A549 (cell line): ENCODE data around the gene ZNF22. TPM values are rescaled to one million over a fixed set of nuclear protein-coding genes. Genes with fewer than 3 reads are reported as not detected.

Experiments
- ATAC-seq, 2 experiments: fragments of 200-7000 bp in 1 of 2; fragments of >200 bp in 1 of 2; cut with Nextera tagmentation in 1 of 2; cut with Tn5 transposase in 1 of 2; 3 replicates each; pipeline versions ENCODE4 v1.8.0 to v1.9.1; 2018 to 2020; ENCODE audit warnings: mild to moderate bottlenecking in 1 of 2, moderate library complexity in 1 of 2
- CTCF ChIA-PET: fragments of 300-600 bp; sonication (Branson Sonifier 250); formaldehyde crosslinking; extraction: SDS; loops from one replicate; lab custom pipeline; 2021; ENCODE audit warnings: antibody characterized with exemption, inconsistent platforms; lab: Yijun Ruan, JAX
- POLR2A ChIA-PET: fragments of 350-600 bp; formaldehyde crosslinking; extraction: SDS; loops from one replicate; lab custom pipeline; 2021; ENCODE audit warnings: antibody characterized with exemption, inconsistent platforms; lab: Yijun Ruan, JAX
- DNase-seq, 2 experiments: peaks; one replicate each; pipeline versions ENCODE4 v3.0.0 to v3.0.0-alpha.2; 2011 to 2016; ENCODE audit warnings: low read depth in 1 of 2, low spot score in 1 of 2
- FAIRE-seq: peaks from 2 replicates; lab custom pipeline; 2011; peaks lifted over from hg19 to GRCh38; lab: Jason Lieb, UNC
- H3K27ac ChIP-seq, 2 experiments: fragments of >200 bp; sonication (Bioruptor Twin); formaldehyde crosslinking; 3 replicates each; pipeline ENCODE4 v1.5.1; 2016 to 2017
- H3K4me1 ChIP-seq: fragments of >200 bp; sonication (Bioruptor Twin); formaldehyde crosslinking; 3 replicates; pipeline ENCODE4 v1.6.1; 2016
- H3K4me2 ChIP-seq: fragments of >200 bp; sonication (Bioruptor Twin); formaldehyde crosslinking; 3 replicates; pipeline ENCODE4 v1.6.1; 2016
- H3K4me3 ChIP-seq: fragments of >200 bp; sonication (Bioruptor Twin); formaldehyde crosslinking; 3 replicates; pipeline ENCODE4 v1.5.1; 2016
- H3K9me3 ChIP-seq: fragments of >200 bp; sonication (Bioruptor Twin); formaldehyde crosslinking; 3 replicates; pipeline ENCODE4 v1.6.1; 2016
- BCL3 ChIP-seq: fragments of >200 bp; sonication (Bioruptor Twin); formaldehyde crosslinking; IDR thresholded peaks from 3 replicates; pipeline ENCODE4 v1.6.1; 2016
- E2F6 ChIP-seq: IDR thresholded peaks from 2 replicates; pipeline ENCODE4 v1.6.1; 2012; ENCODE audit warnings: low read depth, borderline replicate concordance
- HMGXB4 ChIP-seq: fragments of 250-450 bp; sonication (Bioruptor Pico); IDR thresholded peaks from 2 replicates; pipeline ENCODE4 v1.5.0; 2021; ENCODE audit warnings: mild to moderate bottlenecking, moderate library complexity, borderline replicate concordance
- HOXB13 ChIP-seq: fragments of 250-450 bp; sonication (Bioruptor Pico); IDR thresholded peaks from 2 replicates; pipeline ENCODE4 v1.5.0; 2020; ENCODE audit warnings: low read depth, mild to moderate bottlenecking, moderate library complexity
- JUN ChIP-seq, 2 experiments: fragments of >200 bp; sonication (Bioruptor Twin); formaldehyde crosslinking; IDR thresholded peaks; 2 replicates in 1 of 2; 3 replicates in 1 of 2; pipeline ENCODE4 v1.6.1; 2016 to 2017
- MAX ChIP-seq: IDR thresholded peaks from 2 replicates; pipeline ENCODE4 v1.6.1; 2012
- PBX3 ChIP-seq: IDR thresholded peaks from 2 replicates; pipeline ENCODE4 v1.6.1; 2012
- PHF8 ChIP-seq: fragments of 200-600 bp; sonication (generic); IDR thresholded peaks from 2 replicates; pipeline ENCODE4 v1.6.1; 2016; ENCODE audit warnings: low read depth, mild to moderate bottlenecking, antibody characterized with exemption, moderate library complexity, borderline replicate concordance
- POLR2A ChIP-seq: IDR thresholded peaks from 2 replicates; pipeline ENCODE4 v1.6.1; 2012; ENCODE audit warnings: mild to moderate bottlenecking, low read length
- RAD21 ChIP-seq, 2 experiments: fragments of >200 bp in 1 of 2; sonication (Bioruptor Twin) in 1 of 2; formaldehyde crosslinking in 1 of 2; IDR thresholded peaks in 1 of 2; conservative IDR thresholded peaks in 1 of 2; 2 replicates in 1 of 2; 3 replicates in 1 of 2; pipeline ENCODE4 v1.6.1; 2012 to 2018; ENCODE audit warnings: inconsistent platforms in 1 of 2
- RFX5 ChIP-seq: fragments of 450-650 bp; IDR thresholded peaks from 2 replicates; pipeline ENCODE4 v1.7.1; 2014; ENCODE audit warnings: antibody characterized with exemption, mild to moderate bottlenecking, moderate library complexity
- ZSCAN20 ChIP-seq: fragments of 250-450 bp; sonication (Bioruptor Pico); IDR thresholded peaks from 2 replicates; pipeline ENCODE4 v1.8.0; 2022; ENCODE audit warnings: mild to moderate bottlenecking, moderate library complexity
- WGBS: methylation state at CpG from one replicate; pipeline ENCODE4 v1.1.6; 2017; ENCODE audit errors: missing lambda C conversion rate; 5-methylcytosine and 5-hydroxymethylcytosine counted together
- polyA plus RNA-seq, 4 experiments: library from polyadenylated mRNA; depleted of rRNA in 3 of 4; stranded (reverse); fragments of >200 nt; fragmentation: RNase III in 1 of 4; extraction: RNeasy Plus Mini Kit Qiagen cat#74134 plus additional on column Dnase treatment in 1 of 4; gene quantifications; 2 replicates in 3 of 4; 3 replicates in 1 of 4; pipeline ENCODE4 v1.2.3, GENCODE V29; 2011 to 2017

Gene ZNF22
- polyA plus RNA-seq, 2 of the 4 experiments (the other 2 are of a cell fraction), result 8.5 to 13.0 TPM

GRCh38 chr10:44958898-44959246 is 41.9 kb upstream of the ZNF22 start:
- ATAC-seq (no peak), DNase-seq (no peak), FAIRE-seq (no peak)
- no peak for TF ChIP-seq PBX3
- TF ChIP-seq RFX5, result no peak
- no peak for TF ChIP-seq ZSCAN20 (CRISPR knock-in tag)
- no peak for TF ChIP-seq HMGXB4 (CRISPR knock-in tag)
- TF ChIP-seq HOXB13 (CRISPR knock-in tag), result no peak
- Histone ChIP-seq H3K4me3 (peak overlapping the region; percentile 53), H3K9me3 (no peaks in the 10 kb centered on the region), H3K27ac (peak overlapping the region; percentile 86), H3K4me1 (peaks cover 12% of the 10 kb centered on the region; the same call in 2 of the 3 replicates), H3K4me2 (peak overlapping the region; percentile 92)
- WGBS, result 4% methylated on average over 6 of the region's 6 CpGs
- ChIA-PET CTCF (interaction anchor here (2.3 kb wide), 1 partner anchor 26 kb away, joined by 8 read pairs; no protein-coding TSS in a partner anchor), POLR2A (interaction anchor here (1.0 to 2.8 kb wide), 4 partner anchors 9 to 20 kb away, joined by 3 to 13 read pairs (median 8); partner anchors contain the start of gene DEPP1)

GRCh38 chr10:44959247-44960087 is 41.3 kb upstream of the ZNF22 start, which contains the start of gene RASSF4:
TSS of gene RASSF4 (plus strand) at chr10:44959802. CDS start at chr10:44970203, 10,401 bp downstream.
- H3K9me3 ChIP-seq, result no peaks in the 10 kb centered on the region
- ATAC-seq, result peak; percentile 97 to 100
- peaks cover 12% of the 10 kb centered on the region; the same call in 2 of the 3 replicates for H3K4me1 ChIP-seq
- ChIA-PET POLR2A (interaction anchor here (1.0 to 2.8 kb wide), 5 partner anchors 9 to 19 kb away, joined by 3 to 13 read pairs (median 5); partner anchors contain the start of gene DEPP1), CTCF (no interaction called here)
- 4% methylated on average over 10 of the region's 74 CpGs for WGBS
- H3K4me2 ChIP-seq, result peak within 1 kb of the TSS; percentile 92
- peak within 1 kb of the TSS; percentile 86 for H3K27ac ChIP-seq
- peak within 1 kb of the TSS; percentile 53 for H3K4me3 ChIP-seq
- peak; percentile 84; the same call in 1 of the 3 replicates for TF ChIP-seq BCL3
- TF ChIP-seq RAD21 (conservative IDR thresholded peaks at IDR 0.05 in 1 of 2, IDR thresholded peaks at IDR 0.05 in 1 of 2), result no peak
- peak in 1 of 2 experiments; percentile 86; a peak in 3 of 5 replicates for TF ChIP-seq JUN (IDR thresholded peaks at IDR 0.05)
- TF ChIP-seq POLR2A, result peak; percentile 82
- TF ChIP-seq PBX3, result 0 out of 2 replicates have a peak, but pooled peaks have one; percentile 25
- no peak for TF ChIP-seq HOXB13 (CRISPR knock-in tag)
- TF ChIP-seq PHF8, result peak; percentile 97
- peak; percentile 47; the same call in 1 of the 2 replicates for TF ChIP-seq RFX5
- 0 out of 2 replicates have a peak, but pooled peaks have one; percentile 30 for TF ChIP-seq E2F6
- TF ChIP-seq MAX, result peak; percentile 34
- FAIRE-seq, result no peak
- DNase-seq, result peak; percentile 85 to 89
